KMS-11 (cell line): ENCODE results near the gene WAC.
A peak's percentile ranks its signal among the peaks of the same experiment; 100 is the strongest.

Experiments used
- H2AFZ ChIP-seq: fragments of 200-600 bp; sonication (generic); 2 replicates; pipeline ENCODE4 v1.6.1; 2016; ENCODE audit warnings: antibody characterized with exemption, mixed run types, low read depth
- H3K27ac ChIP-seq: fragments of 200-600 bp; sonication (generic); 2 replicates; pipeline ENCODE4 v1.6.1; 2016; ENCODE audit warnings: mild to moderate bottlenecking, mixed run types
- H3K27me3 ChIP-seq: fragments of 200-600 bp; sonication (generic); 2 replicates; pipeline ENCODE4 v1.6.1; 2017; ENCODE audit warnings: mild to moderate bottlenecking, low read depth, mixed run types, moderate library complexity; ENCODE audit not compliant: insufficient read depth
- H3K36me3 ChIP-seq: fragments of 200-600 bp; sonication (generic); 2 replicates; pipeline ENCODE4 v1.6.1; 2017; ENCODE audit warnings: mild to moderate bottlenecking, mixed run types; ENCODE audit not compliant: insufficient read depth
- H3K4me1 ChIP-seq: fragments of 200-600 bp; sonication (generic); 2 replicates; pipeline ENCODE4 v1.6.1; 2016; ENCODE audit warnings: mild to moderate bottlenecking, low read depth, mixed run types; ENCODE audit not compliant: poor library complexity, severe bottlenecking
- H3K4me2 ChIP-seq: fragments of 200-600 bp; sonication (generic); 2 replicates; pipeline ENCODE4 v1.7.0; 2016; ENCODE audit warnings: mild to moderate bottlenecking, mixed run types
- H3K4me3 ChIP-seq: fragments of 200-600 bp; sonication (generic); IDR thresholded peaks from 2 replicates; pipeline ENCODE4 v1.6.1; 2017; ENCODE audit warnings: low read depth, low read length, mixed read lengths; ENCODE audit not compliant: insufficient read depth
- H3K79me2 ChIP-seq: fragments of 200-600 bp; sonication (generic); 2 replicates; pipeline ENCODE4 v1.6.1; 2016; ENCODE audit warnings: low read depth, mixed run types; ENCODE audit not compliant: insufficient read depth
- H3K9ac ChIP-seq: fragments of 200-600 bp; sonication (generic); 2 replicates; pipeline ENCODE4 v1.6.1; 2016; ENCODE audit warnings: mild to moderate bottlenecking, mixed run types
- H4K20me1 ChIP-seq: fragments of 200-600 bp; sonication (generic); 2 replicates; pipeline ENCODE4 v1.6.1; 2016; ENCODE audit warnings: mild to moderate bottlenecking, mixed run types; ENCODE audit not compliant: insufficient read depth
- CTCF ChIP-seq: fragments of 200-600 bp; sonication (generic); conservative IDR thresholded peaks from 2 replicates; pipeline ENCODE4 v1.6.1; 2017; ENCODE audit warnings: low read depth, mild to moderate bottlenecking, antibody characterized with exemption, low read length, moderate library complexity, mixed read lengths

WAC gene

DNA sequence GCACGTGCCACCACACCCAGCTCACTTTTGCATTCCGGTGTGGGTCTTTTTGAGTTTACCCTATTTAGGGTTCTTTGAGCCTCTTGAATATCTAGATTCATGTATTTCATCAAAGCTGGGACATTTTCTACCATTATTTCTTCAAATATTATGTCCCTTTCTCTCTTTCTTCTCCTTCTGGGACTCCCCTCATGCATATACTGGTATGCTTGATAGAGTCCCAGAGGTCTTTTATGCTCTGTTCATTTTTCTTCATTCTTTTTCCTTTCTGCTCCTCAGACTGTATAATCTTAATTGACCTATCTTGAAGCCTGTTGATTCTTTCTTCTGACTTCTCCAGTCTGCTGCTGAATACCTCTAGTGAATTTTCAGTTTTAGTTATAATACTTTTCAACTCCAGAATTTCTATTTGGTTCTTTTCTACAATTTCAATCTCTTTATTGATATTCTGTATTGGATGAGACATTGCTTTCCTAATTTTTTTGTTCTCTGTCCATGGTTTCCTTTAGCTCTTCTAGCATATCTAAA, 9.1 kb upstream of the WAC start:
- Histone ChIP-seq H3K36me3 (peaks cover 6% of the 10 kb centered on the region; the same call in 1 of the 2 replicates), H3K9ac (no peak overlapping the region), H3K27ac (no peak overlapping the region), H3K79me2 (no peaks in the 10 kb centered on the region), H3K27me3 (no peaks in the 10 kb centered on the region), H4K20me1 (no peaks in the 10 kb centered on the region), H3K4me1 (no peaks in the 10 kb centered on the region), H2AFZ (no peak overlapping the region), H3K4me3 (no peak overlapping the region), H3K4me2 (no peak overlapping the region)
- no peak for TF ChIP-seq CTCF

DNA sequence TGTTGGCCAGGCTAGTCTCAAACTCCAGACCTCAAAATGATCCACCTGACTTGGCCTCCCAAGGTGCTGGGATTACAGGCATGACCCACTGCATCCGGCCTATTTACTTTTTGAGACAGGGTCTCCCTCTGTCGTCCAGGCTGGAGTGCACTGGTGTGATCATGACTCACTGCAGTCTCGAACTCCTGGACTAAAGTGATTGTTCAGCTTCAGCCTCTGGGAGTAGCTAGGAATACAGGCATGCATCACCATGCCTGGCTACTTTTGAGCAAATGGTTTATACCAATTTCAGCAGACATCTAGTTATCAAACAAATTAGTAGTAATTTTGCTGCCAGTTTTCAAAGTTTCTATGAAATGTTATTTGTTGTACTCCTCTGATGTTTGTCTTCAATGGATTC, 2.2 kb upstream of the WAC start:
- Histone ChIP-seq H3K4me2 (peak overlapping the region; percentile 71; the same call in 1 of the 2 replicates), H3K4me3 (no peak overlapping the region), H3K27ac (no peak overlapping the region)

GRCh38 chr10:28533186-28533564, 257 bp downstream of the WAC start:
- peaks cover 30% of the 10 kb centered on the region; the same call in 1 of the 2 replicates for H3K36me3 ChIP-seq
- H3K27me3 ChIP-seq, result no peaks in the 10 kb centered on the region
- peaks cover 57% of the 10 kb centered on the region for H3K79me2 ChIP-seq
- H3K4me3 ChIP-seq, result no peak overlapping the region
- peak overlapping the region; percentile 85 for H2AFZ ChIP-seq
- 0 out of 2 replicates have a peak, but pooled peaks cover 16% of the 10 kb centered on the region for H4K20me1 ChIP-seq
- TF ChIP-seq CTCF, result no peak
- peak overlapping the region; percentile 99 for H3K9ac ChIP-seq
- peak overlapping the region; percentile 99 for H3K27ac ChIP-seq
- H3K4me2 ChIP-seq, result no peak overlapping the region
- H3K4me1 ChIP-seq, result peaks cover 49% of the 10 kb centered on the region

More for the DNA sequence above, 2.2 kb upstream of the WAC start:
- no peak overlapping the region for H2AFZ ChIP-seq
- peaks cover 6% of the 10 kb centered on the region; the same call in 1 of the 2 replicates for H3K36me3 ChIP-seq
- H3K79me2 ChIP-seq, result peaks cover 33% of the 10 kb centered on the region
- H3K9ac ChIP-seq, result peak overlapping the region; percentile 99; the same call in 1 of the 2 replicates
- peaks cover 27% of the 10 kb centered on the region for H3K4me1 ChIP-seq
- TF ChIP-seq CTCF, result no peak
- H4K20me1 ChIP-seq, result 0 out of 2 replicates have a peak, but pooled peaks cover 6% of the 10 kb centered on the region
- no peaks in the 10 kb centered on the region for H3K27me3 ChIP-seq

GRCh38 chr10:28533571-28534304, 820 bp downstream of the WAC start:
- H2AFZ ChIP-seq, result no peak overlapping the region
- peaks cover 62% of the 10 kb centered on the region for H3K79me2 ChIP-seq
- peaks cover 34% of the 10 kb centered on the region; the same call in 1 of the 2 replicates for H3K36me3 ChIP-seq
- H4K20me1 ChIP-seq, result peaks cover 16% of the 10 kb centered on the region; the same call in 1 of the 2 replicates
- TF ChIP-seq CTCF, result no peak
- no peaks in the 10 kb centered on the region for H3K27me3 ChIP-seq
- peak overlapping the region; percentile 99 for H3K9ac ChIP-seq
- peak overlapping the region; percentile 72 for H3K4me2 ChIP-seq
- no peak overlapping the region for H3K4me3 ChIP-seq
- H3K4me1 ChIP-seq, result peaks cover 52% of the 10 kb centered on the region
- H3K27ac ChIP-seq, result peak overlapping the region; percentile 89
